K562 (cell line): ENCODE measurements around the gene BNIPL. TPM values are rescaled to one million over a fixed set of nuclear protein-coding genes. Genes with fewer than 3 reads are reported as not detected.
A peak's percentile ranks its signal among the peaks of the same experiment; 100 is the strongest.

ENCODE experiments used
- ATAC-seq: fragments of 200-7000 bp; cut with Tn5 transposase; 3 replicates; pipeline ENCODE4 v1.9.1; 2020; ENCODE audit warnings: moderate library complexity
- BruUV-seq: library from RNA; stranded (reverse); fragments of 400-500 nt; replicated peaks from 2 replicates; lab custom pipeline; 2021; lab: Mats Ljungman, UMichigan
- CTCF ChIA-PET: fragments of 300-600 bp; formaldehyde crosslinking; extraction: SDS; loops from one replicate; lab custom pipeline; 2021; ENCODE audit warnings: low intra/inter-chr PET ratio; lab: Yijun Ruan, JAX
- POLR2A ChIA-PET: fragments of 300-600, 350-650 bp; sonication (Branson Sonifier 250); formaldehyde crosslinking; extraction: SDS; loops from one replicate; lab custom pipeline; 2021; ENCODE audit warnings: antibody characterized with exemption, inconsistent platforms; lab: Yijun Ruan, JAX
- DNase-seq, 4 experiments: peaks; one replicate each; pipeline versions ENCODE4 v3.0.0 to v3.0.0-alpha.2; 2011 to 2018; ENCODE audit warnings: low spot score in 3 of 4, mixed read lengths in 3 of 4; ENCODE audit errors: extremely low read depth in 1 of 4
- FAIRE-seq: peaks from 2 replicates; lab custom pipeline; 2011; peaks lifted over from hg19 to GRCh38; lab: Jason Lieb, UNC
- H2AFZ ChIP-seq: 2 replicates; pipeline ENCODE4 v1.6.0; 2011; ENCODE audit warnings: low read depth, low read length, control low read depth, inconsistent platforms
- H3K27ac ChIP-seq: fragments of 200-600 bp; 3 replicates; pipeline ENCODE4 v1.8.0; 2011; ENCODE audit warnings: low read depth, mild to moderate bottlenecking, control low read depth, inconsistent platforms, low read length, moderate library complexity, mixed read lengths; ENCODE audit errors: extremely low read depth
- H3K27me3 ChIP-seq, 2 experiments: fragments of 300-600 bp in 1 of 2; 2 replicates in 1 of 2; 3 replicates in 1 of 2; pipeline versions ENCODE4 v1.6.0 to v1.8.0; 2011; ENCODE audit warnings: inconsistent platforms in 2 of 2, low read length in 2 of 2, mild to moderate bottlenecking in 1 of 2, mixed read lengths in 1 of 2, moderate library complexity in 1 of 2; ENCODE audit not compliant: control insufficient read depth in 2 of 2, insufficient read depth in 2 of 2
- H3K36me3 ChIP-seq: fragments of 300-600 bp; 3 replicates; pipeline ENCODE4 v1.8.0; 2011; ENCODE audit warnings: mild to moderate bottlenecking, low read length, inconsistent platforms; ENCODE audit not compliant: control insufficient read depth, insufficient read depth
- H3K4me1 ChIP-seq, 2 experiments: fragments of 200-600 bp in 1 of 2; replicated peaks in 1 of 2; 2 replicates in 1 of 2; 3 replicates in 1 of 2; pipeline versions ENCODE4 v1.5.1 to v1.8.0; 2011; ENCODE audit warnings: inconsistent platforms in 2 of 2, low read length in 2 of 2, mild to moderate bottlenecking in 1 of 2, mixed read lengths in 1 of 2, moderate library complexity in 1 of 2; ENCODE audit not compliant: control insufficient read depth in 2 of 2, insufficient read depth in 2 of 2
- H3K4me2 ChIP-seq: 2 replicates; pipeline ENCODE4 v1.6.1; 2011; ENCODE audit warnings: low read length, control low read depth, inconsistent platforms, mixed read lengths; ENCODE audit not compliant: insufficient read depth
- H3K4me3 ChIP-seq: fragments of 200-600 bp; sonication (generic), shearing (Covaris generic); 2 replicates; pipeline ENCODE4 v1.5.1; 2016; ENCODE audit warnings: control low read depth, inconsistent platforms
- H3K79me2 ChIP-seq: fragments of 200-600 bp; 3 replicates; pipeline ENCODE4 v1.8.0; 2011; ENCODE audit warnings: low read length, inconsistent platforms; ENCODE audit not compliant: control insufficient read depth, insufficient read depth
- H3K9ac ChIP-seq, 2 experiments: 2 replicates each; pipeline versions ENCODE4 v1.6.0 to v1.6.1; 2011; ENCODE audit warnings: low read depth in 2 of 2, low read length in 2 of 2, control low read depth in 1 of 2, inconsistent platforms in 1 of 2, mild to moderate bottlenecking in 1 of 2, mixed read lengths in 1 of 2; ENCODE audit not compliant: insufficient read depth in 1 of 2
- H3K9me1 ChIP-seq: one replicate; pipeline ENCODE4 v1.6.0; 2011; ENCODE audit warnings: inconsistent platforms, mild to moderate bottlenecking, low read length, moderate library complexity; ENCODE audit not compliant: control insufficient read depth, insufficient read depth
- H3K9me3 ChIP-seq: replicated peaks from 2 replicates; pipeline ENCODE4 v1.5.1; 2011; ENCODE audit warnings: low read depth, low read length, inconsistent platforms; ENCODE audit not compliant: control insufficient read depth, insufficient read depth
- H4K20me1 ChIP-seq: replicated peaks from 2 replicates; pipeline ENCODE4 v1.6.1; 2011; ENCODE audit warnings: low read length, inconsistent platforms, mixed read lengths; ENCODE audit not compliant: control insufficient read depth, insufficient read depth
- ELF1 ChIP-seq: fragments of 200-800 bp; sonication (Bioruptor generic); IDR thresholded peaks from 2 replicates; pipeline ENCODE4 v1.6.1; 2016; ENCODE audit warnings: missing genetic modification characterization, missing compliant biosample characterization
- HEY1 ChIP-seq: fragments of 250-450 bp; sonication (Bioruptor Pico); IDR thresholded peaks from 2 replicates; pipeline ENCODE4 v1.5.0; 2020; ENCODE audit warnings: mild to moderate bottlenecking, moderate library complexity, borderline replicate concordance
- NFATC3 ChIP-seq: fragments of 450-650 bp; IDR thresholded peaks from 2 replicates; pipeline ENCODE4 v1.6.1; 2017; ENCODE audit warnings: mild to moderate bottlenecking
- SFPQ ChIP-seq: fragments of 200-400 bp; formaldehyde crosslinking; IDR thresholded peaks from 2 replicates; pipeline ENCODE4 v1.6.1; 2017; ENCODE audit warnings: mild to moderate bottlenecking, low read depth, low read length, moderate library complexity
- SRF ChIP-seq, 2 experiments: fragments of 250-450, 450-650 bp in 1 of 2; sonication (Bioruptor Pico) in 1 of 2; sonication (generic) in 1 of 2; formaldehyde crosslinking; IDR thresholded peaks; 2 replicates each; pipeline versions ENCODE4 v1.5.0 to v1.5.1; 2020 to 2022; ENCODE audit warnings: mild to moderate bottlenecking in 1 of 2, missing genetic modification reagents in 1 of 2
- ZNF407 ChIP-seq: fragments of 450-650 bp; IDR thresholded peaks from 2 replicates; pipeline ENCODE4 v1.6.1; 2016; ENCODE audit warnings: low read depth
- WGBS: fragments of 100-300 bp; shearing (Covaris generic); methylation state at CpG from one replicate; pipeline ENCODE4 v1.1.6; 2016; ENCODE audit warnings: low coverage, mixed read lengths; ENCODE audit not compliant: insufficient coverage; ENCODE audit errors: missing lambda C conversion rate; 5-methylcytosine and 5-hydroxymethylcytosine counted together
- in situ Hi-C: fragments of 300-500 bp; cut with MboI; formaldehyde crosslinking; loops from 4 replicates; pipeline ENCODE4 v1.15.0; 2018; ENCODE audit warnings: inconsistent platforms, mixed read lengths
- intact Hi-C: fragments of 100-400 bp; cut with micrococcal nuclease; formaldehyde crosslinking; loops from 2 replicates; pipeline ENCODE4 v1.14.2; 2022
- polyA plus RNA-seq, 8 experiments: library from polyadenylated mRNA; depleted of rRNA in 4 of 8; stranded (reverse) in 5 of 8; unstranded in 3 of 8; fragments of >200 nt; fragmentation: Nextera tagmentation in 2 of 8; fragmentation: Illumina TruSeq in 1 of 8; extraction: Ambion mirVana in 2 of 8; extraction: Trizol in 1 of 8; gene quantifications; 2 replicates each; pipeline versions ENCODE4 v1.2.1 to v1.2.3, GENCODE V29; 2011 to 2014; ENCODE audit warnings: inconsistent platforms in 1 of 8, missing spikeins in 1 of 8
- total RNA-seq, 7 experiments: library from RNA; depleted of rRNA in 6 of 7; stranded (reverse); fragments of >200 nt in 6 of 7; fragmentation: Illumina TruSeq in 2 of 7; extraction: Trizol in 2 of 7; gene quantifications; 2 replicates each; pipeline versions ENCODE4 v1.2.1 to v1.2.3, GENCODE V29; 2011 to 2021; ENCODE audit warnings: low replicate concordance in 1 of 7
- TF ChIP-seq, protein P1 (sequence below): fragments of 450-650 bp; IDR thresholded peaks from 2 replicates; pipeline ENCODE4 v1.6.1; 2016; ENCODE audit warnings: mild to moderate bottlenecking

Gene BNIPL
- total and polyA plus RNA-seq, 9 of the 15 experiments (the other 6 are each of a cell fraction or from before 2014, with no cell fraction given) = 0.08 to 1.4 (median 0.68) TPM

GRCh38 chr1:151006327-151007052 is 29.9 kb upstream of the BNIPL start, which contains the start of gene MINDY1:
Gene MINDY1 (minus strand): TSS chr1:151006902. CDS start chr1:151002617, 4,285 bp downstream.
- no peaks in the 10 kb centered on the region for H3K9me1 ChIP-seq
- DNase-seq = peak; percentile 67 to 89 (median 76)
- FAIRE-seq = peak; percentile 87
- CTCF ChIA-PET = interaction anchor here (0.6 to 1.9 kb wide), 3 partner anchors 10 to 750 kb away, joined by 3 to 12 read pairs (median 5); no protein-coding TSS in a partner anchor
- peaks cover 40 to 53% of the 10 kb centered on the region in 2 experiments for H3K4me1 ChIP-seq
- no peaks in the 10 kb centered on the region for H4K20me1 ChIP-seq
- peak; percentile 83 for ATAC-seq
- intact Hi-C loops (loop anchor here (2.0 to 5.0 kb wide), 3 partner anchors 28 to 66 kb away; partner anchors contain the start of genes CDC42SE1 and GABPB2), in situ Hi-C loops (no loop called here)
- POLR2A ChIA-PET = interaction anchor here (0.5 to 2.9 kb wide), 28 partner anchors 9 to 900 kb away, joined by 3 to 22 read pairs (median 3); partner anchors contain the start of genes ANXA9, CERS2 and MCL1
- peak within 1 kb of the TSS; percentile 87 for H3K4me3 ChIP-seq
- H2AFZ ChIP-seq = peak within 1 kb of the TSS; percentile 89
- H3K4me2 ChIP-seq = peak within 1 kb of the TSS; percentile 100
- no peaks in the 10 kb centered on the region for H3K9me3 ChIP-seq
- WGBS = 0% methylated on average over 16 of the region's 18 CpGs
- TSS peak; percentile 62 for BruUV-seq
- H3K27me3 ChIP-seq = no peaks in the 10 kb centered on the region
- H3K9ac ChIP-seq = peak within 1 kb of the TSS; percentile 88
- peaks cover 41% of the 10 kb centered on the region for H3K79me2 ChIP-seq
- H3K27ac ChIP-seq = peak within 1 kb of the TSS; percentile 75
- H3K36me3 ChIP-seq = peaks cover 6% of the 10 kb centered on the region; the same call in 1 of the 3 replicates
- peak in 1 of 2 experiments; percentile 76; a peak in 1 of 4 replicates for TF ChIP-seq SRF (CRISPR knock-in tag; IDR thresholded peaks at IDR 0.05)
- TF ChIP-seq SFPQ = no peak
- TF ChIP-seq, protein P1, sequence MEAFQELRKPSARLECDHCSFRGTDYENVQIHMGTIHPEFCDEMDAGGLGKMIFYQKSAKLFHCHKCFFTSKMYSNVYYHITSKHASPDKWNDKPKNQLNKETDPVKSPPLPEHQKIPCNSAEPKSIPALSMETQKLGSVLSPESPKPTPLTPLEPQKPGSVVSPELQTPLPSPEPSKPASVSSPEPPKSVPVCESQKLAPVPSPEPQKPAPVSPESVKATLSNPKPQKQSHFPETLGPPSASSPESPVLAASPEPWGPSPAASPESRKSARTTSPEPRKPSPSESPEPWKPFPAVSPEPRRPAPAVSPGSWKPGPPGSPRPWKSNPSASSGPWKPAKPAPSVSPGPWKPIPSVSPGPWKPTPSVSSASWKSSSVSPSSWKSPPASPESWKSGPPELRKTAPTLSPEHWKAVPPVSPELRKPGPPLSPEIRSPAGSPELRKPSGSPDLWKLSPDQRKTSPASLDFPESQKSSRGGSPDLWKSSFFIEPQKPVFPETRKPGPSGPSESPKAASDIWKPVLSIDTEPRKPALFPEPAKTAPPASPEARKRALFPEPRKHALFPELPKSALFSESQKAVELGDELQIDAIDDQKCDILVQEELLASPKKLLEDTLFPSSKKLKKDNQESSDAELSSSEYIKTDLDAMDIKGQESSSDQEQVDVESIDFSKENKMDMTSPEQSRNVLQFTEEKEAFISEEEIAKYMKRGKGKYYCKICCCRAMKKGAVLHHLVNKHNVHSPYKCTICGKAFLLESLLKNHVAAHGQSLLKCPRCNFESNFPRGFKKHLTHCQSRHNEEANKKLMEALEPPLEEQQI = no peak
- no peak for TF ChIP-seq HEY1 (CRISPR knock-in tag)
- TF ChIP-seq ELF1 (tag) = peak; percentile 54
- no peak for TF ChIP-seq ZNF407
- TF ChIP-seq NFATC3 = no peak
